K562 (cell line): ENCODE data around the gene ORC2. TPM values are rescaled to one million over a fixed set of nuclear protein-coding genes. Genes with fewer than 3 reads are reported as not detected.
A peak's percentile ranks its signal among the peaks of the same experiment; 100 is the strongest.

Experiments used
- ATAC-seq: fragments of 200-7000 bp; cut with Tn5 transposase; 3 replicates; pipeline ENCODE4 v1.9.1; 2020; ENCODE audit warnings: moderate library complexity
- BruUV-seq: library from RNA; stranded (reverse); fragments of 400-500 nt; replicated peaks from 2 replicates; lab custom pipeline; 2021; lab: Mats Ljungman, UMichigan
- CTCF ChIA-PET: fragments of 300-600 bp; formaldehyde crosslinking; extraction: SDS; loops from one replicate; lab custom pipeline; 2021; ENCODE audit warnings: low intra/inter-chr PET ratio; lab: Yijun Ruan, JAX
- POLR2A ChIA-PET: fragments of 300-600, 350-650 bp; sonication (Branson Sonifier 250); formaldehyde crosslinking; extraction: SDS; loops from one replicate; lab custom pipeline; 2021; ENCODE audit warnings: antibody characterized with exemption, inconsistent platforms; lab: Yijun Ruan, JAX
- DNase-seq, 4 experiments: peaks; one replicate each; pipeline versions ENCODE4 v3.0.0 to v3.0.0-alpha.2; 2011 to 2018; ENCODE audit warnings: low spot score in 3 of 4, mixed read lengths in 3 of 4; ENCODE audit errors: extremely low read depth in 1 of 4
- FAIRE-seq: peaks from 2 replicates; lab custom pipeline; 2011; peaks lifted over from hg19 to GRCh38; lab: Jason Lieb, UNC
- H2AFZ ChIP-seq: 2 replicates; pipeline ENCODE4 v1.6.0; 2011; ENCODE audit warnings: low read depth, low read length, control low read depth, inconsistent platforms
- H3K27ac ChIP-seq: fragments of 200-600 bp; 3 replicates; pipeline ENCODE4 v1.8.0; 2011; ENCODE audit warnings: low read depth, mild to moderate bottlenecking, control low read depth, inconsistent platforms, low read length, moderate library complexity, mixed read lengths; ENCODE audit errors: extremely low read depth
- H3K27me3 ChIP-seq, 2 experiments: fragments of 300-600 bp in 1 of 2; 2 replicates in 1 of 2; 3 replicates in 1 of 2; pipeline versions ENCODE4 v1.6.0 to v1.8.0; 2011; ENCODE audit warnings: inconsistent platforms in 2 of 2, low read length in 2 of 2, mild to moderate bottlenecking in 1 of 2, mixed read lengths in 1 of 2, moderate library complexity in 1 of 2; ENCODE audit not compliant: control insufficient read depth in 2 of 2, insufficient read depth in 2 of 2
- H3K36me3 ChIP-seq: fragments of 300-600 bp; 3 replicates; pipeline ENCODE4 v1.8.0; 2011; ENCODE audit warnings: mild to moderate bottlenecking, low read length, inconsistent platforms; ENCODE audit not compliant: control insufficient read depth, insufficient read depth
- H3K4me1 ChIP-seq, 2 experiments: fragments of 200-600 bp in 1 of 2; replicated peaks in 1 of 2; 2 replicates in 1 of 2; 3 replicates in 1 of 2; pipeline versions ENCODE4 v1.5.1 to v1.8.0; 2011; ENCODE audit warnings: inconsistent platforms in 2 of 2, low read length in 2 of 2, mild to moderate bottlenecking in 1 of 2, mixed read lengths in 1 of 2, moderate library complexity in 1 of 2; ENCODE audit not compliant: control insufficient read depth in 2 of 2, insufficient read depth in 2 of 2
- H3K4me2 ChIP-seq: 2 replicates; pipeline ENCODE4 v1.6.1; 2011; ENCODE audit warnings: low read length, control low read depth, inconsistent platforms, mixed read lengths; ENCODE audit not compliant: insufficient read depth
- H3K4me3 ChIP-seq: fragments of 200-600 bp; sonication (generic), shearing (Covaris generic); 2 replicates; pipeline ENCODE4 v1.5.1; 2016; ENCODE audit warnings: control low read depth, inconsistent platforms
- H3K79me2 ChIP-seq: fragments of 200-600 bp; 3 replicates; pipeline ENCODE4 v1.8.0; 2011; ENCODE audit warnings: low read length, inconsistent platforms; ENCODE audit not compliant: control insufficient read depth, insufficient read depth
- H3K9ac ChIP-seq, 2 experiments: 2 replicates each; pipeline versions ENCODE4 v1.6.0 to v1.6.1; 2011; ENCODE audit warnings: low read depth in 2 of 2, low read length in 2 of 2, control low read depth in 1 of 2, inconsistent platforms in 1 of 2, mild to moderate bottlenecking in 1 of 2, mixed read lengths in 1 of 2; ENCODE audit not compliant: insufficient read depth in 1 of 2
- H3K9me1 ChIP-seq: one replicate; pipeline ENCODE4 v1.6.0; 2011; ENCODE audit warnings: inconsistent platforms, mild to moderate bottlenecking, low read length, moderate library complexity; ENCODE audit not compliant: control insufficient read depth, insufficient read depth
- H3K9me3 ChIP-seq: replicated peaks from 2 replicates; pipeline ENCODE4 v1.5.1; 2011; ENCODE audit warnings: low read depth, low read length, inconsistent platforms; ENCODE audit not compliant: control insufficient read depth, insufficient read depth
- H4K20me1 ChIP-seq: replicated peaks from 2 replicates; pipeline ENCODE4 v1.6.1; 2011; ENCODE audit warnings: low read length, inconsistent platforms, mixed read lengths; ENCODE audit not compliant: control insufficient read depth, insufficient read depth
- BRCA1 ChIP-seq, 2 experiments: fragments of 450-650 bp in 1 of 2; sonication (generic) in 1 of 2; formaldehyde crosslinking in 1 of 2; IDR thresholded peaks; 2 replicates each; pipeline versions ENCODE4 v1.5.0 to v1.6.1; 2017 to 2020; ENCODE audit warnings: mild to moderate bottlenecking in 1 of 2, missing genetic modification reagents in 1 of 2
- C11orf30 ChIP-seq: fragments of 450-650 bp; IDR thresholded peaks from 2 replicates; pipeline ENCODE4 v1.6.1; 2016; ENCODE audit warnings: low read depth, mild to moderate bottlenecking
- HOXB6 ChIP-seq: fragments of 250-450 bp; sonication (Bioruptor Pico); IDR thresholded peaks from 2 replicates; pipeline ENCODE4 v1.5.1; 2022; ENCODE audit warnings: mild to moderate bottlenecking, borderline replicate concordance
- HSF4 ChIP-seq: fragments of 250-450 bp; sonication (Bioruptor Pico); IDR thresholded peaks from 2 replicates; pipeline ENCODE4 v2.1.2; 2022; ENCODE audit warnings: mild to moderate bottlenecking, moderate library complexity, borderline replicate concordance
- STAG1 ChIP-seq: sonication (generic); formaldehyde crosslinking; IDR thresholded peaks from 2 replicates; pipeline ENCODE4 v1.5.0; 2020; ENCODE audit warnings: missing genetic modification reagents, borderline replicate concordance
- ZNF75A ChIP-seq: fragments of 450-650 bp; formaldehyde crosslinking; IDR thresholded peaks from 2 replicates; pipeline ENCODE4 v1.4.0; 2020; ENCODE audit warnings: mild to moderate bottlenecking
- whole genome bisulfite sequencing: fragments of 100-300 bp; shearing (Covaris generic); methylation state at CpG from one replicate; pipeline ENCODE4 v1.1.6; 2016; ENCODE audit warnings: low coverage, mixed read lengths; ENCODE audit not compliant: insufficient coverage; ENCODE audit errors: missing lambda C conversion rate; 5-methylcytosine and 5-hydroxymethylcytosine counted together
- in situ Hi-C: fragments of 300-500 bp; cut with MboI; formaldehyde crosslinking; loops from 4 replicates; pipeline ENCODE4 v1.15.0; 2018; ENCODE audit warnings: inconsistent platforms, mixed read lengths
- intact Hi-C: fragments of 100-400 bp; cut with micrococcal nuclease; formaldehyde crosslinking; loops from 2 replicates; pipeline ENCODE4 v1.14.2; 2022
- polyA plus RNA-seq, 8 experiments: library from polyadenylated mRNA; depleted of rRNA in 4 of 8; stranded (reverse) in 5 of 8; unstranded in 3 of 8; fragments of >200 nt; fragmentation: Nextera tagmentation in 2 of 8; fragmentation: Illumina TruSeq in 1 of 8; extraction: Ambion mirVana in 2 of 8; extraction: Trizol in 1 of 8; gene quantifications; 2 replicates each; pipeline versions ENCODE4 v1.2.1 to v1.2.3, GENCODE V29; 2011 to 2014; ENCODE audit warnings: inconsistent platforms in 1 of 8, missing spikeins in 1 of 8
- total RNA-seq, 7 experiments: library from RNA; depleted of rRNA in 6 of 7; stranded (reverse); fragments of >200 nt in 6 of 7; fragmentation: Illumina TruSeq in 2 of 7; extraction: Trizol in 2 of 7; gene quantifications; 2 replicates each; pipeline versions ENCODE4 v1.2.1 to v1.2.3, GENCODE V29; 2011 to 2021; ENCODE audit warnings: low replicate concordance in 1 of 7
- TF ChIP-seq, protein P1 (sequence below), 3 experiments: fragments of 200-800 bp in 1 of 3; fragments of 250-450 bp in 1 of 3; fragments of 450-650 bp in 1 of 3; sonication (Bioruptor Pico) in 1 of 3; sonication (Bioruptor generic) in 1 of 3; formaldehyde crosslinking in 1 of 3; IDR thresholded peaks; 2 replicates each; pipeline versions ENCODE4 v1.6.1 to v1.8.0; 2016 to 2022; ENCODE audit warnings: mild to moderate bottlenecking in 2 of 3, missing genetic modification characterization in 2 of 3, missing compliant biosample characterization in 1 of 3, moderate library complexity in 1 of 3
- TF ChIP-seq, protein P2 (sequence below): sonication (generic); formaldehyde crosslinking; IDR thresholded peaks from 2 replicates; pipeline ENCODE4 v1.8.1; 2022; ENCODE audit warnings: missing genetic modification reagents

ORC2 gene
- total and polyA plus RNA-seq, 9 of the 15 experiments (the other 6 are each of a cell fraction or from before 2014, with no cell fraction given): 5.6 to 41.1 (median 19.0) TPM

- H3K4me2 ChIP-seq: no peak overlapping the region
- H3K4me3 ChIP-seq: no peak overlapping the region
- no peak for FAIRE-seq
- ChIA-PET POLR2A (no interaction called here), CTCF (no interaction called here)
- H4K20me1 ChIP-seq: no peaks in the 10 kb centered on the region
- no peak for ATAC-seq
- no peaks in the 10 kb centered on the region for H3K9me1 ChIP-seq
- H3K36me3 ChIP-seq: peaks cover 61% of the 10 kb centered on the region; the same call in 2 of the 3 replicates
- no peaks in the 10 kb centered on the region for H3K79me2 ChIP-seq
- no peak overlapping the region for H2AFZ ChIP-seq
- no TSS peak for BruUV-seq
- intact Hi-C loops (no loop called here), in situ Hi-C loops (loop anchor here (5.0 to 25.0 kb wide), 3 partner anchors 165 to 452 kb away; partner anchors contain the start of genes FLACC1, HYCC2 and NDUFB3)
- TF ChIP-seq C11orf30: 0 out of 2 replicates have a peak, but pooled peaks have one; percentile 6
- no peak for TF ChIP-seq HOXB6
- H3K27me3 ChIP-seq: no peaks in the 10 kb centered on the region
- no peak overlapping the region for H3K27ac ChIP-seq
- H3K9ac ChIP-seq: no peak overlapping the region
- H3K9me3 ChIP-seq: no peaks in the 10 kb centered on the region
- H3K4me1 ChIP-seq: no peaks in the 10 kb centered on the region
- DNase-seq: no peak
- WGBS: 95% methylated on average over 4 of the region's 4 CpGs
These were observed 53.5 kb downstream of the ORC2 start for GRCh38 chr2:200909958-200910357.

GRCh38 chr2:200905618-200906296 is 57.7 kb downstream of the ORC2 start:
- H2AFZ ChIP-seq: no peak overlapping the region
- H3K36me3 ChIP-seq: peaks cover 58% of the 10 kb centered on the region; the same call in 2 of the 3 replicates
- H3K9me1 ChIP-seq: no peaks in the 10 kb centered on the region
- H3K27me3 ChIP-seq: no peaks in the 10 kb centered on the region
- ChIA-PET CTCF (interaction anchor here (0.7 to 1.9 kb wide), 4 partner anchors 14 to 271 kb away, joined by 3 to 11 read pairs (median 6); no protein-coding TSS in a partner anchor), POLR2A (interaction anchor here (0.5 to 1.3 kb wide), 6 partner anchors 14 to 327 kb away, joined by 3 to 5 read pairs (median 3); no protein-coding TSS in a partner anchor)
- intact Hi-C loops: loop anchor here (1.0 kb wide), 4 partner anchors 164 to 327 kb away; no protein-coding TSS in a partner anchor
- no peaks in the 10 kb centered on the region for H3K9me3 ChIP-seq
- H3K4me3 ChIP-seq: no peak overlapping the region
- no peaks in the 10 kb centered on the region for H4K20me1 ChIP-seq
- in situ Hi-C loops: loop anchor here (5.0 to 25.0 kb wide), 3 partner anchors 169 to 457 kb away; partner anchors contain the start of genes FLACC1, HYCC2 and NDUFB3
- H3K4me2 ChIP-seq: no peak overlapping the region
- no TSS peak for BruUV-seq
- ATAC-seq (peak; percentile 88), FAIRE-seq (peak; percentile 80), DNase-seq (peak; percentile 14 to 67 (median 28))
- 52% methylated on average over 2 of the region's 2 CpGs for WGBS
- no peaks in the 10 kb centered on the region for H3K4me1 ChIP-seq
- H3K27ac ChIP-seq: no peak overlapping the region
- no peak overlapping the region for H3K9ac ChIP-seq
- no peaks in the 10 kb centered on the region for H3K79me2 ChIP-seq
- TF ChIP-seq ZNF75A (CRISPR knock-in tag): no peak
- TF ChIP-seq, protein P1, sequence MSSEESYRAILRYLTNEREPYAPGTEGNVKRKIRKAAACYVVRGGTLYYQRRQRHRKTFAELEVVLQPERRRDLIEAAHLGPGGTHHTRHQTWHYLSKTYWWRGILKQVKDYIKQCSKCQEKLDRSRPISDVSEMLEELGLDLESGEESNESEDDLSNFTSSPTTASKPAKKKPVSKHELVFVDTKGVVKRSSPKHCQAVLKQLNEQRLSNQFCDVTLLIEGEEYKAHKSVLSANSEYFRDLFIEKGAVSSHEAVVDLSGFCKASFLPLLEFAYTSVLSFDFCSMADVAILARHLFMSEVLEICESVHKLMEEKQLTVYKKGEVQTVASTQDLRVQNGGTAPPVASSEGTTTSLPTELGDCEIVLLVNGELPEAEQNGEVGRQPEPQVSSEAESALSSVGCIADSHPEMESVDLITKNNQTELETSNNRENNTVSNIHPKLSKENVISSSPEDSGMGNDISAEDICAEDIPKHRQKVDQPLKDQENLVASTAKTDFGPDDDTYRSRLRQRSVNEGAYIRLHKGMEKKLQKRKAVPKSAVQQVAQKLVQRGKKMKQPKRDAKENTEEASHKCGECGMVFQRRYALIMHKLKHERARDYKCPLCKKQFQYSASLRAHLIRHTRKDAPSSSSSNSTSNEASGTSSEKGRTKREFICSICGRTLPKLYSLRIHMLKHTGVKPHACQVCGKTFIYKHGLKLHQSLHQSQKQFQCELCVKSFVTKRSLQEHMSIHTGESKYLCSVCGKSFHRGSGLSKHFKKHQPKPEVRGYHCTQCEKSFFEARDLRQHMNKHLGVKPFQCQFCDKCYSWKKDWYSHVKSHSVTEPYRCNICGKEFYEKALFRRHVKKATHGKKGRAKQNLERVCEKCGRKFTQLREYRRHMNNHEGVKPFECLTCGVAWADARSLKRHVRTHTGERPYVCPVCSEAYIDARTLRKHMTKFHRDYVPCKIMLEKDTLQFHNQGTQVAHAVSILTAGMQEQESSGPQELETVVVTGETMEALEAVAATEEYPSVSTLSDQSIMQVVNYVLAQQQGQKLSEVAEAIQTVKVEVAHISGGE (CRISPR knock-in tag; IDR thresholded peaks at IDR 0.05): peak in 1 of 3 experiments; percentile 77; a peak in 2 of 6 replicates
- TF ChIP-seq HSF4 (CRISPR knock-in tag): no peak
- TF ChIP-seq BRCA1 (IDR thresholded peaks at IDR 0.05): no peak
- TF ChIP-seq BRCA1 (CRISPR knock-in tag; IDR thresholded peaks at IDR 0.05): no peak
- peak; percentile 69; the same call in 1 of the 2 replicates for TF ChIP-seq STAG1 (CRISPR knock-in tag)
- TF ChIP-seq, protein P2, sequence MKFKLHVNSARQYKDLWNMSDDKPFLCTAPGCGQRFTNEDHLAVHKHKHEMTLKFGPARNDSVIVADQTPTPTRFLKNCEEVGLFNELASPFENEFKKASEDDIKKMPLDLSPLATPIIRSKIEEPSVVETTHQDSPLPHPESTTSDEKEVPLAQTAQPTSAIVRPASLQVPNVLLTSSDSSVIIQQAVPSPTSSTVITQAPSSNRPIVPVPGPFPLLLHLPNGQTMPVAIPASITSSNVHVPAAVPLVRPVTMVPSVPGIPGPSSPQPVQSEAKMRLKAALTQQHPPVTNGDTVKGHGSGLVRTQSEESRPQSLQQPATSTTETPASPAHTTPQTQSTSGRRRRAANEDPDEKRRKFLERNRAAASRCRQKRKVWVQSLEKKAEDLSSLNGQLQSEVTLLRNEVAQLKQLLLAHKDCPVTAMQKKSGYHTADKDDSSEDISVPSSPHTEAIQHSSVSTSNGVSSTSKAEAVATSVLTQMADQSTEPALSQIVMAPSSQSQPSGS (CRISPR knock-in tag): no peak
